B cell (primary cell): ENCODE data around the gene ADAMTS14. TPM values are rescaled to one million over a fixed set of nuclear protein-coding genes. Genes with fewer than 3 reads are reported as not detected.

Source experiments
- ATAC-seq: fragments of 200-7000 bp; cut with Tn5 transposase; one replicate; pipeline ENCODE4 v1.10.0; 2021; ENCODE audit warnings: low read depth, mild to moderate bottlenecking, moderate number of reproducible peaks, moderate library complexity
- CTCF ChIA-PET: fragments of 350-600 bp; sonication (Branson Sonifier 250); formaldehyde crosslinking; loops from one replicate; lab custom pipeline; 2021; ENCODE audit warnings: antibody characterized with exemption, inconsistent platforms; lab: Charles Lee
- POLR2A ChIA-PET: fragments of 350-600 bp; sonication (Branson Sonifier 250); formaldehyde crosslinking; loops from one replicate; lab custom pipeline; 2021; ENCODE audit warnings: antibody characterized with exemption; lab: Charles Lee
- DNase-seq: peaks from one replicate; pipeline ENCODE4 v3.0.0; 2013
- H2AFZ ChIP-seq: 2 replicates; pipeline ENCODE4 v1.6.1; 2012; ENCODE audit warnings: mild to moderate bottlenecking, low read depth, low read length; ENCODE audit not compliant: insufficient read depth, poor library complexity, severe bottlenecking
- H3K27ac ChIP-seq, 2 donors: 1 replicate in 1 of 2; 2 replicates in 1 of 2; pipeline ENCODE4 v1.5.1; 2012 to 2013; ENCODE audit warnings: low read length in 2 of 2, mild to moderate bottlenecking in 2 of 2, moderate library complexity in 1 of 2
- H3K27me3 ChIP-seq, 4 experiments: fragments of 200-600 bp in 1 of 4; sonication (generic) in 1 of 4; replicated peaks in 1 of 4; 1 replicate in 2 of 4; 2 replicates in 2 of 4; pipeline versions ENCODE4 v1.6.1 to v1.7.0; 2013 to 2016; ENCODE audit warnings: low read length in 3 of 4, mild to moderate bottlenecking in 2 of 4, mixed read lengths in 1 of 4, moderate library complexity in 1 of 4; ENCODE audit not compliant: insufficient read depth in 4 of 4, control insufficient read depth in 3 of 4; ENCODE audit errors: control extremely low read depth in 1 of 4
- H3K36me3 ChIP-seq, 2 experiments: replicated peaks in 1 of 2; 1 replicate in 1 of 2; 2 replicates in 1 of 2; pipeline versions ENCODE4 v1.6.1 to v1.7.1; 2013; ENCODE audit warnings: low read length in 1 of 2; ENCODE audit not compliant: insufficient read depth in 2 of 2, control insufficient read depth in 1 of 2; ENCODE audit errors: control extremely low read depth in 1 of 2, extremely low read depth in 1 of 2
- H3K4me1 ChIP-seq, 2 donors: fragments of 200-600 bp in 1 of 2; sonication (generic) in 1 of 2; 1 replicate in 1 of 2; 2 replicates in 1 of 2; pipeline versions ENCODE4 v1.5.1 to v1.6.1; 2013 to 2017; ENCODE audit warnings: low read length in 2 of 2; ENCODE audit not compliant: control insufficient read depth in 2 of 2, insufficient read depth in 2 of 2
- H3K4me2 ChIP-seq: replicated peaks from 2 replicates; pipeline ENCODE3; 2012; ENCODE audit warnings: mild to moderate bottlenecking, low read depth, low read length; ENCODE audit not compliant: poor library complexity, severe bottlenecking
- H3K4me3 ChIP-seq, 5 experiments: fragments of 200-600 bp in 1 of 5; sonication (generic) in 1 of 5; 1 replicate in 3 of 5; 2 replicates in 2 of 5; pipeline versions ENCODE4 v1.5.1 to v1.7.0; 2011 to 2016; ENCODE audit warnings: low read length in 4 of 5, mild to moderate bottlenecking in 4 of 5, low read depth in 2 of 5, control low read depth in 1 of 5, moderate library complexity in 1 of 5; ENCODE audit not compliant: insufficient read depth in 1 of 5; ENCODE audit errors: control extremely low read depth in 1 of 5, extremely low read depth in 1 of 5
- H3K79me2 ChIP-seq: fragments of 200-600 bp; sonication (generic); one replicate; pipeline ENCODE4 v1.6.0; 2016; ENCODE audit warnings: low read length; ENCODE audit not compliant: control insufficient read depth, insufficient read depth
- H3K9ac ChIP-seq: fragments of 200-600 bp; sonication (generic); 2 replicates; pipeline ENCODE4 v1.6.1; 2017; ENCODE audit warnings: mild to moderate bottlenecking, low read length, moderate library complexity
- H3K9me3 ChIP-seq, 3 donors: one replicate each; pipeline versions ENCODE4 v1.6.1 to v1.7.1; 2013; ENCODE audit warnings: low read length in 2 of 3; ENCODE audit not compliant: control insufficient read depth in 2 of 3, insufficient read depth in 1 of 3; ENCODE audit errors: control extremely low read depth in 1 of 3
- H4K20me1 ChIP-seq: 2 replicates; pipeline ENCODE4 v1.6.0; 2012; ENCODE audit warnings: mild to moderate bottlenecking, low read length; ENCODE audit not compliant: insufficient read depth, control insufficient read depth, poor library complexity, severe bottlenecking
- H3K27ac Mint-ChIP-seq: one replicate; pipeline ENCODE4 v1.8.0; 2021; ENCODE audit warnings: mixed read lengths
- H3K27me3 Mint-ChIP-seq: one replicate; pipeline ENCODE4 v1.8.0; 2021; ENCODE audit warnings: mixed read lengths
- H3K4me1 Mint-ChIP-seq: one replicate; pipeline ENCODE4 v1.8.0; 2021; ENCODE audit warnings: mixed read lengths
- H3K4me3 Mint-ChIP-seq: one replicate; pipeline ENCODE4 v1.8.0; 2021; ENCODE audit warnings: mixed read lengths
- H3K9me3 Mint-ChIP-seq: one replicate; pipeline ENCODE4 v1.8.0; 2022; ENCODE audit warnings: mixed read lengths; ENCODE audit not compliant: insufficient read depth
- EZH2 ChIP-seq: IDR thresholded peaks from 2 replicates; pipeline ENCODE4 v1.6.1; 2012; ENCODE audit warnings: borderline replicate concordance, low read depth, mild to moderate bottlenecking, moderate library complexity, low read length; ENCODE audit not compliant: insufficient read depth, poor library complexity, severe bottlenecking
- WGBS: methylation state at CpG from one replicate; pipeline ENCODE4 v1.1.5; 2013; ENCODE audit warnings: missing lambda C conversion rate; ENCODE audit not compliant: insufficient coverage; 5-methylcytosine and 5-hydroxymethylcytosine counted together
- intact Hi-C: fragments of 100-400 bp; cut with micrococcal nuclease; formaldehyde crosslinking; loops from one replicate; pipeline ENCODE4 v1.10.0; 2022
- polyA plus RNA-seq: library from polyadenylated mRNA; depleted of rRNA; stranded (reverse); fragments of >200 nt; gene quantifications from 2 replicates; pipeline ENCODE4 v1.2.3, GENCODE V29; 2012
- total RNA-seq, 2 donors: library from RNA; stranded (reverse); fragments of 120-200 nt in 1 of 2; gene quantifications; 1 replicate in 1 of 2; 2 replicates in 1 of 2; pipeline versions ENCODE4 v1.2.3 to v1.2.4, GENCODE V29; 2013 to 2022
- TF ChIP-seq, protein P1 (sequence below): fragments of 200-600 bp; IDR thresholded peaks from one replicate; pipeline ENCODE4 v1.8.0; 2022; ENCODE audit warnings: antibody characterized with exemption, mild to moderate bottlenecking

Gene ADAMTS14
- total and polyA plus RNA-seq, 2 donors (not counting 1 experiment from before 2014, with no cell fraction given), result not detected

DNA sequence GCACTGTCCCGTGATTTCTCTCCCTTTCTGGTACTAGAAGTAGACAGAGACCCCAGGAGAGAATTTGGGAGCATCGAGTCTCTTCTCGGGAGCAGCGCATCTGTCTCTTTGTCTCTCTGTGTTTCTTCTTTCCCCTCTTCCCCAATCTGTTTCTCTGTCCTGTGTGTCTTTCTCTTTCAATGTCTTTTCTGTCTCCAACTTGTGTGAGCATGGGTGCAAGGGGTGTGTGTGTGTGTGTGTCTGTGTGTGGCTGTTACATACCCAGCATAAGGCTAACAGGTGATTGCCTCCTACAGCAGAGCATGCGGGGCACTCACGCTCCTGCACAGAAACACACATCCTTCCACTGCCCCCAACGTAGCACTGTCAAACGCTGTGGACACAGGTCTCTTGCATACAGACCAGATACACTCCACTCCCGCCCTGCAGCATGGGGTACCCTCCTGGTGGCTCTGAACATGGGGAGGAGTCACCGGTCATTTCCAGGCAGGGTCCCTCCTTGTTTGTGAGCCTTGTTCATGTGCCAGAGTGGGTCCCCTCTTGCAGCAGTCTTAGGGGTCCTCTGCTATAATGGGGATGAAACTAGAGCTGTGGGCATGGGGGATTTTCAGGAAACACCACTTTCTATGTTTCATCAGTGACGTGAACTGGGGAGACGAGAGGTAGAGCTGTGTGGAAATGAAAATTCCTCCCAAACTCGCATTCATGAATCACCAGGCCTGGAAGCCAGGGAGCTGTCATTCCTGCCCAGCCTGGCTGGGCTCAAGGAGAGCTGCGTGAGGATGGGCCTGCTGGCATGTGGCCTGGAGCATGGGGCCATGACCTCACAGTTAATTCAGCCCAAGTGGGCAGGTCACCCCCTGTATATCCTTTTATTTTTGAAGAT, 980 bp downstream of the ADAMTS14 start:
- WGBS, result 92% methylated on average over 10 of the region's 14 CpGs

More for the DNA sequence above, 980 bp downstream of the ADAMTS14 start:
- H3K79me2 ChIP-seq, result no peaks in the 10 kb centered on the region
- H3K27me3 ChIP-seq, result peaks cover 0 to 18% (median 4%) of the 10 kb centered on the region in 4 experiments
- no peak overlapping the region for H3K27ac ChIP-seq
- no peaks in the 10 kb centered on the region for H3K9me3 ChIP-seq
- no peak overlapping the region for H3K4me3 ChIP-seq
- ATAC-seq (no peak), DNase-seq (no peak)
- TF ChIP-seq EZH2, result no peak
- TF ChIP-seq, protein P1, sequence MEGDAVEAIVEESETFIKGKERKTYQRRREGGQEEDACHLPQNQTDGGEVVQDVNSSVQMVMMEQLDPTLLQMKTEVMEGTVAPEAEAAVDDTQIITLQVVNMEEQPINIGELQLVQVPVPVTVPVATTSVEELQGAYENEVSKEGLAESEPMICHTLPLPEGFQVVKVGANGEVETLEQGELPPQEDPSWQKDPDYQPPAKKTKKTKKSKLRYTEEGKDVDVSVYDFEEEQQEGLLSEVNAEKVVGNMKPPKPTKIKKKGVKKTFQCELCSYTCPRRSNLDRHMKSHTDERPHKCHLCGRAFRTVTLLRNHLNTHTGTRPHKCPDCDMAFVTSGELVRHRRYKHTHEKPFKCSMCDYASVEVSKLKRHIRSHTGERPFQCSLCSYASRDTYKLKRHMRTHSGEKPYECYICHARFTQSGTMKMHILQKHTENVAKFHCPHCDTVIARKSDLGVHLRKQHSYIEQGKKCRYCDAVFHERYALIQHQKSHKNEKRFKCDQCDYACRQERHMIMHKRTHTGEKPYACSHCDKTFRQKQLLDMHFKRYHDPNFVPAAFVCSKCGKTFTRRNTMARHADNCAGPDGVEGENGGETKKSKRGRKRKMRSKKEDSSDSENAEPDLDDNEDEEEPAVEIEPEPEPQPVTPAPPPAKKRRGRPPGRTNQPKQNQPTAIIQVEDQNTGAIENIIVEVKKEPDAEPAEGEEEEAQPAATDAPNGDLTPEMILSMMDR, result no peak
- ChIA-PET CTCF (no interaction called here), POLR2A (no interaction called here)
- no peaks in the 10 kb centered on the region for H4K20me1 ChIP-seq
- H2AFZ ChIP-seq, result no peak overlapping the region
- Mint-ChIP-seq H3K4me1 (peaks cover 10% of the 10 kb centered on the region), H3K27me3 (peaks cover 50% of the 10 kb centered on the region), H3K4me3 (peak overlapping the region; percentile 68), H3K9me3 (no peaks in the 10 kb centered on the region), H3K27ac (no peak overlapping the region)
- no peak overlapping the region for H3K4me2 ChIP-seq
- H3K4me1 ChIP-seq, result peaks cover 0 to 6% of the 10 kb centered on the region in 2 donors
- intact Hi-C loops, result no loop called here
- H3K36me3 ChIP-seq, result no peaks in the 10 kb centered on the region
- H3K9ac ChIP-seq, result no peak overlapping the region
